ENCODE data around the gene MLXIP.

Gene MLXIP

GRCh38 chr12:122079532-122080081, 1.1 kb downstream of the MLXIP start:
- DNase-seq = no peak

GRCh38 chr12:122080149-122081082, 1.9 kb downstream of the MLXIP start:
- no peak for DNase-seq

DNA sequence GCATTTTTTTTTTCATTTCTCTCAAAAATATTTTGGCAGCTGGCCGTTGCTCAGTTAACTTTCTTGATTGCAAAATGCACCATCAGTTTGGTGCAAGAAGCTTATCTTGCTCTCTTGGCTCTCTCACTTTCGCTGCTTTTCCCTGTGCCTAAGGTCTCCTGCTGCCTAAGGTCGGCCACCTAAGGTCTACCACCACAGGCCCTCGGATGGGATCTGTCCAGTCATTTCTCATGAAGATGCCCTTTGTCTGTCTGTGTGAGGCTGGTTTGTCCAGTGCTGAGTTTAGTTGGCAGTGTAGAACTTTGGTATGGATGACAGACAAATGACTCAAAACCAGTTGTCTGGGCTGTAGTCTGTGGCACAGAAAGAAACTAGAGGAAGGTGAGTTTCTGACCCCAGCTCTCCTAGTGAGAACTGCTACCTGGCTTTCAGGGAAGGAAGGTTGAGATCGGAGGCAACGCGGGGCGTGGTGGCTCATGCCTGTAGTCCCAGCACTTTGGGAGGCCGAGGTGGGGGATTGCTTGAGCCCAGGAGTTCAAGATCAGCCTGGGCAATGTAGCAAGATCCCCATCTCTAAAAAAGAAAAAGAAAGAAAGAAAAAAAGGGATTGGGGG, 2.6 kb downstream of the MLXIP start:
- no peak for DNase-seq

- DNase-seq = no peak
Observed at GRCh38 chr12:122081697-122082221, 3.2 kb downstream of the MLXIP start.

- DNase-seq = no peak
Observed at GRCh38 chr12:122082621-122083356, 4.2 kb downstream of the MLXIP start.

- DNase-seq = no peak
Observed at GRCh38 chr12:122084857-122085405, 6.4 kb downstream of the MLXIP start.

- no peak for DNase-seq
Observed at GRCh38 chr12:122085591-122085990, 7.0 kb downstream of the MLXIP start.

GRCh38 chr12:122086116-122086515, 7.6 kb downstream of the MLXIP start:
- DNase-seq = no peak

DNA sequence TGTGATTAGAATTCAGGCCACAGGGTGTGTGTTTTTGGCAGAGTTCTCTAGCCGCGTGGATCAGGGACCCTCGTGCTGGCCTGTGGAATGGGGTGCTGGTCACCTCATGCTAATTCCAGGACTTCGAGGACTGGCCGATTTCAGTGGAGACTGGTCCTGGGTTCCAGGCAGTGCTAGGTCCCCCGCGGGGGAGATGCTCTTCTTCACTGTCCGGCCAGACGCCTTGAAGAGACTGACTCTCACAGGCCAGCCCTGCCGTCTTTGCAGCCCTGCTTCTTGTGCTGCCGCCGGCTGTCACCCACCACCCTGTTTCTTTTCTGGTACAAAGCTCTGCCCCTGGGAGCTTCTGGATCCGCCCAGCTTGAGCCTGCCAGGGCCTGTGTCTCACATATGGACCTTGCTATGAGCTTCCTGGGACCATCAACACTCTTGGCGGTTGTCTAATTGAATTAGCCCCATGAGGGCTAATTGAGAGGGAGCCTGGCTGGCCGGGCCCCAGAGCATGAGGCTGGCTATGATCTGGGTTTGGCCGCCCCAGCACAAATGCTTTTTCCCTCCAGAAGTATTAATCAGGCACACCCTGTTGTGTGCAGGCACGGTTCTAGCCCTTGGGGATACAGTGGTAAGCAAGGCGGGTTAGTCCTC, 8.2 kb downstream of the MLXIP start:
- no peak for DNase-seq

- DNase-seq = no peak
Observed at GRCh38 chr12:122087431-122088178, 9.0 kb downstream of the MLXIP start.

- DNase-seq = no peak
Observed at GRCh38 chr12:122088179-122088810, 9.7 kb downstream of the MLXIP start.

DNA sequence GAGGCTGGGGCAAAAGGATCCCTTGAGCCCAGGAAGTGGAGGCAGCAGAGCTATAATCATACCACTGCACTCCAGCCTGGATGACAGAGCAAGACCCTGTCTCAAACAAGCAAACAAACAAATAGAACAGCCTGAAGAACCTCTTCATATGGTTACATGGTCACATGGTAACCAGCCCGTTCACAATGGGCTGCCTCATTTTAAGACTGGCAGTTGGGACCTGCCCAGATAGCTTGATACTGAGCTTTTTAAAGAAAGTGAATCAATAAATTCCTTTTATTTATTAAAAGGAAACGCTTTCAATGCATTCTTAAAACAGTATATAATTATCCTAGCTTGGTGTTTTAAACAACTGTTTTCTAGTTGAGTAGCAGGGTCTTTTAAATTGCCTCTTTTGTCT, 10.5 kb downstream of the MLXIP start:
- DNase-seq = no peak

GRCh38 chr12:122090759-122091515, 12.4 kb downstream of the MLXIP start:
- DNase-seq = no peak

- DNase-seq = no peak
Observed at GRCh38 chr12:122093098-122093883, 14.7 kb downstream of the MLXIP start.

- DNase-seq = no peak
Observed at GRCh38 chr12:122094137-122094734, 15.7 kb downstream of the MLXIP start.

DNA sequence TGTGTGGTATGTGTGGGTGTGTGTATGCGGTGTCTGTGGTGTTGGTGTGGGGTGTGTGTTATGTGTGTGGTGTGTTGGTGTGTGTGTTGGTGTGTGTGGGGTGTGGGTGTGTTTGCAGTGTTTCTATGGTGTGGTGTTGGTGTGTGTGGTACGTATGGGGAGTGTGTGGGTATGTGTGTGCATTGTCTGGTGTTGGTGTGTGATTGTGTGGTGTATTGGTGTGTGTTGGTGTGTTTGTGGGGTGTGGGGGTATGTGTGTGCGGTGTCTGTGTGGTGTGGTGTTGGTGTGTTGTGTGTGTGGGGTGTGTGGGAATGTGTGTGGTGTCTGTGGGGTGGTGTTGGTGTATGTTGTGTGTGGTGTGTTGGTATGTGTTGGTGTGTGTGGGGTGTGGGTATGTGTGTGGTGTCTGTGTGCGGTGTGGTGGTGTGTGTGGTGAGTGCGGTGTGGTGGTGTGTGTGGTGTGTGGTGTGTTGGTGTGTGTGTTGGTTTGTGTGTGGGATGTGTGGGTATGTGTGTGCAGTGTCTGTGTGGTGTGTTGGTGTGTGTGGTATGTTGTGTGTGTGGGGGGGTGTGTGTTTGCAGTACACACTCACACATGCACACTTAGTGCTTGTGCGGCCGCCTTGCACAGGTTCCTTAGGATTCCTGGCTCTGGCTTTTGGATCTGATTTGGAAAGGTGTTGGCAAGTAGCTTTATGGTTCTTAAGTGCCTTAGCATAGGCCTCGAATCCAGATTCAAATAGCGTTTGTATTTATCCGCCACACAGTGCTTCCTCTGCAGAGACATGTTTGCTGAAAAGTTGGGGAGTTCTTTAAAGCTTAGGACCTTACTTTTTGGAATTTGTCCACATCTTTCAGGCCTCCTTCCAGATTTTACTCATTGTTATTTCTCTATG, 16.4 kb downstream of the MLXIP start:
- DNase-seq = no peak

DNA sequence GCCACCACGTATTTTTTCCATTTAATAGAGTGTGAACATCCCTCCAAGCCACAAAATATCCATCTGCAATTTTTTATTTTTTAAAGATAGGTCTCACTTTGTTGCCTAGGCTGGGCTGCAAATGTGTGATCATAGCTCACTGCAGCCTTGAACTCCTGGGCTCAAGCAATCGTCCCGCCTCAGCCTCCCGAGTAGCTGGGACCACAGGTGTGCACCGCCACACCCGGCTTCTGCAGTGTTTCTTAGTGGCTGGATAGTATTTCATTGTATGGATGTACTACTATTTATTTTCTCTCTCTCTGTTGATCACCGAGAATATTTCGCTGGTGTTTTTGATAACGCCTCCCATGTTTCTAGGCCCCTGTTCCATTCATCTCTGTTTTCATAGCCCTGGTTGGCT, 17.5 kb downstream of the MLXIP start:
- DNase-seq = no peak
